GM23248 (cell line): Measurements from ENCODE around the gene ENTPD5. TPM values are rescaled to one million over a fixed set of nuclear protein-coding genes. Genes with fewer than 3 reads are reported as not detected.

Experiments used
- DNase-seq: peaks from one replicate; pipeline ENCODE4 v3.0.0-alpha.2; 2015
- H2AFZ ChIP-seq: fragments of 200-600 bp; sonication (generic); 2 replicates; pipeline ENCODE4 v1.6.1; 2016; ENCODE audit warnings: antibody characterized with exemption
- H3F3A ChIP-seq: fragments of 200-600 bp; sonication (generic); 2 replicates; pipeline ENCODE4 v1.6.1; 2016; ENCODE audit warnings: mild to moderate bottlenecking, antibody characterized with exemption, mixed run types; ENCODE audit not compliant: insufficient read depth
- H3K27ac ChIP-seq: fragments of 200-600 bp; sonication (generic); 2 replicates; pipeline ENCODE4 v1.5.1; 2016; ENCODE audit warnings: mild to moderate bottlenecking
- H3K27me3 ChIP-seq: fragments of 200-600 bp; sonication (generic); replicated peaks from 2 replicates; pipeline ENCODE4 v1.6.1; 2016; ENCODE audit warnings: mild to moderate bottlenecking; ENCODE audit not compliant: insufficient read depth
- H3K36me3 ChIP-seq: fragments of 200-600 bp; sonication (generic); 2 replicates; pipeline ENCODE4 v1.6.1; 2016; ENCODE audit warnings: low read depth, mild to moderate bottlenecking
- H3K4me1 ChIP-seq: fragments of 200-600 bp; sonication (generic); 2 replicates; pipeline ENCODE4 v1.6.1; 2016; ENCODE audit warnings: mild to moderate bottlenecking; ENCODE audit not compliant: insufficient read depth
- H3K4me2 ChIP-seq: fragments of 200-600 bp; sonication (generic); one replicate; pipeline ENCODE4 v1.6.1; 2016; ENCODE audit warnings: mild to moderate bottlenecking; ENCODE audit not compliant: unreplicated experiment
- H3K4me3 ChIP-seq: fragments of 200-600 bp; sonication (generic); 2 replicates; pipeline ENCODE4 v1.5.1; 2016; ENCODE audit warnings: mild to moderate bottlenecking
- H3K79me2 ChIP-seq: fragments of 200-600 bp; sonication (generic); 2 replicates; pipeline ENCODE4 v1.6.1; 2016; ENCODE audit warnings: mild to moderate bottlenecking; ENCODE audit not compliant: insufficient read depth
- H3K9ac ChIP-seq: fragments of 200-600 bp; sonication (generic); 2 replicates; pipeline ENCODE4 v1.6.1; 2016; ENCODE audit warnings: mild to moderate bottlenecking
- H3K9me2 ChIP-seq: fragments of 200-600 bp; sonication (generic); 2 replicates; pipeline ENCODE4 v1.6.1; 2016; ENCODE audit warnings: mixed run types, mild to moderate bottlenecking, moderate library complexity; ENCODE audit not compliant: insufficient read depth
- H3K9me3 ChIP-seq: fragments of 200-600 bp; sonication (generic); one replicate; pipeline ENCODE4 v1.6.1; 2017; ENCODE audit warnings: low read depth
- H4K20me1 ChIP-seq: fragments of 200-600 bp; sonication (generic); 2 replicates; pipeline ENCODE4 v1.6.0; 2016; ENCODE audit not compliant: insufficient read depth
- EZH2 ChIP-seq: fragments of 200-600 bp; sonication (generic); IDR thresholded peaks from 2 replicates; pipeline ENCODE4 v1.6.1; 2018; ENCODE audit warnings: antibody characterized with exemption, mild to moderate bottlenecking; ENCODE audit not compliant: insufficient read depth, poor library complexity, severe bottlenecking
- EZH2phosphoT487 ChIP-seq: fragments of 200-600 bp; sonication (generic); IDR thresholded peaks from 2 replicates; pipeline ENCODE4 v1.6.1; 2018; ENCODE audit warnings: antibody characterized with exemption, moderate library complexity, mild to moderate bottlenecking, low read depth; ENCODE audit not compliant: insufficient read depth
- WGBS, 2 experiments: methylation state at CpG; one replicate each; pipeline ENCODE4 v1.1.6; 2015 to 2017; ENCODE audit warnings: low lambda C conversion rate in 2 of 2, low coverage in 1 of 2; ENCODE audit errors: missing lambda C conversion rate in 2 of 2; 5-methylcytosine and 5-hydroxymethylcytosine counted together
- in situ Hi-C: fragments of 300-500 bp; cut with MboI; formaldehyde crosslinking; loops from 2 replicates; pipeline ENCODE4 v1.15.0; 2020
- polyA plus RNA-seq: library from polyadenylated mRNA; unstranded; fragments of >200 nt; fragmentation: Nextera tagmentation; extraction: Ambion mirVana; gene quantifications from 2 replicates; pipeline ENCODE4 v1.2.1, GENCODE V29; 2016
- total RNA-seq: library from RNA; depleted of rRNA; stranded (reverse); fragments of >200 nt; shearing (Covaris generic); gene quantifications from 2 replicates; pipeline ENCODE4 v1.2.3, GENCODE V29; 2014

Gene ENTPD5
- total and polyA plus RNA-seq, 2 experiments from 2014 or later = 10.4 to 11.5 TPM

DNA sequence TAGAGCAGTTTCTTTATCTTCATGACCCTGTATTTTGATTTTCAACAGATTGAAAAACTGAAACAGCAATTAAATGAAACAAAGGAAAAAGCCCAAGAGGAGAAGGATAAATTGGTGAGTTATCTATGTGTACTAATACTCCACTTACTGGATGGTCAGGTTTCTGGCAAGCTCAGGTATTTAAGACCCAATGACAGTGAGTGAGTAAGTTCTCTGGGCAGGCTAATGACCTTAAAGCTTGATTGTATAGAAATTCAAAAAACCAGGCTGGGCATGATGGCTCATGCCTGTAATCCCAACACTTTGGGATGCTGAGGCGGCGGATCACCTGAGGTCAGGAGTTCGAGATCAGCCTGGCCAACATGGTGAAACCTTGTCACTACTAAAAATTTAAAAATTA, 10.0 kb upstream of the ENTPD5 start:
- H3K4me3 ChIP-seq = no peak overlapping the region
- H3K27me3 ChIP-seq = no peaks in the 10 kb centered on the region
- H3K79me2 ChIP-seq = no peaks in the 10 kb centered on the region
- H3K27ac ChIP-seq = no peak overlapping the region
- 94 to 95% methylated on average over 3 of the region's 3 CpGs for WGBS, 2 experiments
- no peaks in the 10 kb centered on the region for H3K4me1 ChIP-seq
- H3F3A ChIP-seq = no peaks in the 10 kb centered on the region
- TF ChIP-seq EZH2 (no peak), EZH2phosphoT487 (no peak)
- H3K4me2 ChIP-seq = no peak overlapping the region
- H3K9ac ChIP-seq = no peak overlapping the region
- no peaks in the 10 kb centered on the region for H4K20me1 ChIP-seq
- no peaks in the 10 kb centered on the region for H3K9me2 ChIP-seq
- in situ Hi-C loops = no loop called here
- H2AFZ ChIP-seq = no peak overlapping the region
- no peaks in the 10 kb centered on the region for H3K9me3 ChIP-seq
- no peak for DNase-seq
- no peaks in the 10 kb centered on the region for H3K36me3 ChIP-seq

GRCh38 chr14:74022346-74022745, 3.3 kb upstream of the ENTPD5 start:
- TF ChIP-seq EZH2phosphoT487 = no peak
- H3K9ac ChIP-seq = no peak overlapping the region
- no peak overlapping the region for H2AFZ ChIP-seq
- H3K4me3 ChIP-seq = no peak overlapping the region
- no peaks in the 10 kb centered on the region for H3K27me3 ChIP-seq
- H3K4me1 ChIP-seq = peaks cover 10% of the 10 kb centered on the region; the same call in 1 of the 2 replicates
- H4K20me1 ChIP-seq = no peaks in the 10 kb centered on the region
- H3K79me2 ChIP-seq = peaks cover 23% of the 10 kb centered on the region
- in situ Hi-C loops = no loop called here
- no peak overlapping the region for H3K27ac ChIP-seq
- H3F3A ChIP-seq = peaks cover 5% of the 10 kb centered on the region
- no peaks in the 10 kb centered on the region for H3K36me3 ChIP-seq
- whole genome bisulfite sequencing, 2 experiments = 91 to 97% methylated on average over 4 of the region's 4 CpGs
- H3K9me2 ChIP-seq = no peaks in the 10 kb centered on the region
- DNase-seq = no peak
- H3K4me2 ChIP-seq = no peak overlapping the region
- no peaks in the 10 kb centered on the region for H3K9me3 ChIP-seq

DNA sequence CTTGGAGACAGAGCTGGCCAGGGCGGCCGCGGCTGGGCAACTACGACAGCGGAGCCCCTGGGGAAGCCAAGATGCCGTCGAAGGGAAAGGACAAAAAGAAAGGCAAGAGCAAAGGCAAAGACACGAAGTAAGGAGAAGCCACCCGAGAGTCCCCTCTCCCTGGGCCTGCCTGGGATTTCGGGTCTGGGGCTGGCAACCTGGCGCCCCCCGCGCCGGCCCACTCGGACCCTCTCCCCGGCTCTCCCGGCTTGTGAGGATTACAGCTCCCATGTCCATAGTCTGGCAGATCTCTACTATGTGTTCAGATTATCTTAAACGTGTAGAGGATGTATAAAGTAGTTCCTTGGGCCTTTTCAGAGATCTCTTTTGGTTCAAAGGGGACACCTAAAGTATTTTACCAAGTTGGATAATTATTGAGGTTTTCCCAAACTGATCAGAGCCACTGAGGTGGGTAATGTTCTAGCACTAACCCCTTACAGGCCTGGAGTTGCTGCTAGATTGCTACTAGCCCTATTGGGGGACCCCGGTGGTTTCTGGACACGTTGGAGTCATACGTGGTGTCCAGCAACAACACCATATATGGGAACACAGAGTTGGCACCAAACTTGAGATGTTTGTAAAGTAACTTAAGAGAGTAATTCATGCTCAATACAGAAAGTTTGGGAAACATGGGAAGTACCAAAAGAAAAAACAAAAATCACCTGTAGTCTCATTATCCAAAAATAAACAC, 485 bp upstream of the ENTPD5 start:
- no peaks in the 10 kb centered on the region for H3K9me3 ChIP-seq
- H3K79me2 ChIP-seq = peaks cover 34% of the 10 kb centered on the region
- peak overlapping the region; percentile 91 for H3K4me3 ChIP-seq
- no peaks in the 10 kb centered on the region for H3K27me3 ChIP-seq
- no peaks in the 10 kb centered on the region for H3K9me2 ChIP-seq
- H4K20me1 ChIP-seq = no peaks in the 10 kb centered on the region
- peak overlapping the region; percentile 91 for H2AFZ ChIP-seq
- WGBS, 2 experiments = 1% methylated on average over 17 to 21 of the region's 21 CpGs
- peak overlapping the region; percentile 99 for H3K27ac ChIP-seq
- no peaks in the 10 kb centered on the region for H3K36me3 ChIP-seq
- in situ Hi-C loops = no loop called here
- H3K4me2 ChIP-seq = peak overlapping the region; percentile 96
- TF ChIP-seq EZH2phosphoT487 (no peak), EZH2 (no peak)
- H3K9ac ChIP-seq = peak overlapping the region; percentile 99
- peaks cover 5% of the 10 kb centered on the region for H3F3A ChIP-seq
- H3K4me1 ChIP-seq = peaks cover 10% of the 10 kb centered on the region; the same call in 1 of the 2 replicates
- DNase-seq = peak; percentile 79

DNA sequence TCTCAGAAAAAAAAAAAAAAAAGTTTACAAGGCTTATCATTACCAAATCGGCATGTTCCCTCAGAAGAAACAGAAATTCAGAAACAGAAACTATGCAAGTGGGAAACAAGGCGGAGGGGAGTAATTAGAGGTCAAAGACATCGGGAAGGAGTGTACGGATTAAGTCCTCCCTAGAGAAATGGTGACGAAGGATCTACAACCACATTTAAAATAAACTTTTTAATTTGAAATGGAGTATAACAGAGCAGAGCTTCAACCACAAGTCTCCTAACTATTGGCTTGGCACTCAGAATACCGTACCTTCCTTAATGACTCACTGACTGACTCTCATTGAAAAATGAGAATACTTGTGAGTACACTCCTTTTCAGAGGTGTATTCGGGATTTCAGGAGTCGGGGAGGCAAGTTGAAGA, 908 bp downstream of the ENTPD5 start:
- Histone ChIP-seq H3K79me2 (peaks cover 34% of the 10 kb centered on the region), H3K4me1 (peaks cover 10% of the 10 kb centered on the region; the same call in 1 of the 2 replicates), H2AFZ (peak overlapping the region; percentile 82), H3K4me3 (peak overlapping the region; percentile 91), H3K4me2 (peak overlapping the region; percentile 66), H3K27ac (peak overlapping the region; percentile 99), H3F3A (peaks cover 5% of the 10 kb centered on the region), H3K9me2 (no peaks in the 10 kb centered on the region), H3K36me3 (peaks cover 9% of the 10 kb centered on the region; the same call in 1 of the 2 replicates), H4K20me1 (no peaks in the 10 kb centered on the region), H3K27me3 (no peaks in the 10 kb centered on the region), H3K9me3 (no peaks in the 10 kb centered on the region), H3K9ac (peak overlapping the region; percentile 99)
- in situ Hi-C loops = no loop called here
- peak; percentile 81 for DNase-seq
- 1 to 2% methylated on average over 8 of the region's 8 CpGs for WGBS, 2 experiments
- TF ChIP-seq EZH2 (no peak), EZH2phosphoT487 (no peak)
